DMS 273 (cell line): ENCODE measurements around the gene PJA1.

Experiments
- DNase-seq: peaks from one replicate; lab custom pipeline; 2025; ENCODE audit not compliant: unreplicated experiment; lab: John Stamatoyannopoulos, UW

Gene PJA1, protein sequence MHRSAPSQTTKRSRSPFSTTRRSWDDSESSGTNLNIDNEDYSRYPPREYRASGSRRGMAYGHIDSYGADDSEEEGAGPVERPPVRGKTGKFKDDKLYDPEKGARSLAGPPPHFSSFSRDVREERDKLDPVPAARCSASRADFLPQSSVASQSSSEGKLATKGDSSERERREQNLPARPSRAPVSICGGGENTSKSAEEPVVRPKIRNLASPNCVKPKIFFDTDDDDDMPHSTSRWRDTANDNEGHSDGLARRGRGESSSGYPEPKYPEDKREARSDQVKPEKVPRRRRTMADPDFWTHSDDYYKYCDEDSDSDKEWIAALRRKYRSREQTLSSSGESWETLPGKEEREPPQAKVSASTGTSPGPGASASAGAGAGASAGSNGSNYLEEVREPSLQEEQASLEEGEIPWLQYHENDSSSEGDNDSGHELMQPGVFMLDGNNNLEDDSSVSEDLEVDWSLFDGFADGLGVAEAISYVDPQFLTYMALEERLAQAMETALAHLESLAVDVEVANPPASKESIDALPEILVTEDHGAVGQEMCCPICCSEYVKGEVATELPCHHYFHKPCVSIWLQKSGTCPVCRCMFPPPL

DNA sequence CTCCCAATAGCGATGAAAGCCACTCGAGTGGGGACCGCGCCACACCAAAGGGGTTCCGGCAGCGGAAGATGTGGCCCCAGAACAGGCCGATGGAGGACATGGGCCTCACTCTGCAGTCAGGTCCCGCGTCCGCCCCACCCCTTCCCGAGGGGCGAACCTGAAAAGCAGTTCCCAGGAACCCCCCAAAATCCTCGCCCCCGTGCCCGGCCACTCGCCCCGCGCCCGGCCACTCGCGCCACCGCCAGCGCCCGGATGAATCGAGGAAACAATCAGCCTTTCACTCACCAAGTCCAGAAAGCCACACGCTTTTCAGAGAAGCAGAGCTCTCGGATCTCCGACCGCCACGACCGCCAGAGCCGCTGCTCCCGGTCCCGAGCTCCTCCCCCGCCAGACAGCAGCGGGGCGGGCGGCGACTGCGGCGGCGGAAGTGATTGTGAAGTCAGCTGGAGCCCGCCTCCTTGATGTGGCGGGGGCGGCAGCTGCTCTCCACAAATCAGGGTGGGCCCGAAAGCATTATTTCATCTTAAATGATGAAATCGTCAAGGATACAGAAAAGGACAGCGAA lies at the start of gene PJA1:
Gene PJA1 (minus strand): TSS at position 367 of the 565 bp plus-strand sequence. CDS start 2,380 bp downstream, outside the sequence.
- DNase-seq, result peak; percentile 89

DNA sequence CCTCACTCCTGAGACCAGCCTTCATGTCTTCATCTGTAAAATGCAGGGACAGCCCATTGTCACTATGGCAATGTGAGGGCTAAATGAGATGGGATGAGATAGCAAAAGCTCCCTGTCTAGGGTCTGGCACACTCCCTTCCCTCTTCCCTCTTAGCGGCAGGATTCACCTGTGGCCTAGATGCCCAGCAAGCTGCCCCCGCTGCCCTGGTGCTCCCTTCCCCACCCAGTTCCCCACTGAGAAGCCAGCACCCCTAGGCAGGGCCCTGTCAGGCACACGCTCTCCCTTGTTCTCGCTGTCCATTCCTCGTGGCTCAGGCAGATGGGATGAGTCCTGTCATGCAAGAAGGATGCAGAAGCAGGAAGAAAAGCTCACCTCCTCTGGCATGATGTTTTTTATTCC lies 49.2 kb upstream of the PJA1 start:
- DNase-seq, result no peak

DNA sequence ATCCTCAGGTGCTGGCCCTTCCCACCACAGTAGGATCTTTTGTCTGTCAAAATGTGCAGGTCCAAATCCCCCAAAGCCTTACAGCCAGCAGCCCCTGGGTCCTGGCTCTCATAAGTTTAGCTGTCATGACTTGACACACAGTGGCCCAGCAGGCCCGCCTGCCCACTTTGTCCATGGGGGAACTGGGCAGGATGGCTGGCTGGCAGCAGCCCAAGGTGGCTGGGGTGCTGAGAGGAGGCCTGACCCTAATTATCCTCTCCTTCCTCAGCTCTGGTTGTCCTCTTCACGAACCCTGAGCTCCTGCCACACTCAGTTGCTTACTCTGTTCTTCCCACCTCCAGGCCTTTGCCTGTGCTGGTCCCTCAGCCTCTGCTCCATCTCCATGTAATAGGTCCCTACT lies 46.4 kb upstream of the PJA1 start:
- DNase-seq, result no peak

- DNase-seq, result no peak
Measured at GRCh38 chrX:69210581-69210980, 45.3 kb upstream of the PJA1 start.

GRCh38 chrX:69207216-69207615 lies 42.0 kb upstream of the PJA1 start:
- DNase-seq, result no peak

GRCh38 chrX:69203638-69204037 lies 38.4 kb upstream of the PJA1 start:
- no peak for DNase-seq

DNA sequence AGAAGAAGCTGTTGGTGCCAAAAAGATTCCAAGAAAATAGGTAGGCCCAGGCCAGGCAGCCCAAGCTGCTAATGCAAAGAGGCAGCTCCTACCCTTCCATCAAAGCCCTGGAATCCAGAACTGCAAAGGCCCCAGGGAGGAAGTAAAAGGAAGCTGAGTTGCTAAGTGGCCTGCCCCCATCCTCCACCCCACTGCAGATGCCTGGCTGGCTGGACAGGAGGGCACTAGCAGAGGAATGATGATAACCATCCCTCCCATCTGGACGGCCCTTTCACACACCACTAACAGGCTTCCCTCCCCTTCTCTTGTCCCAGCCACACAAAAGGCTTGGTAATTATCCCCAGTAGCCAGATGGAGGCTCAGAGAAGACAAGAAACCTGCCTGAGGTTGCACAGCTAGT lies 32.4 kb upstream of the PJA1 start:
- peak; percentile 60 for DNase-seq

DNA sequence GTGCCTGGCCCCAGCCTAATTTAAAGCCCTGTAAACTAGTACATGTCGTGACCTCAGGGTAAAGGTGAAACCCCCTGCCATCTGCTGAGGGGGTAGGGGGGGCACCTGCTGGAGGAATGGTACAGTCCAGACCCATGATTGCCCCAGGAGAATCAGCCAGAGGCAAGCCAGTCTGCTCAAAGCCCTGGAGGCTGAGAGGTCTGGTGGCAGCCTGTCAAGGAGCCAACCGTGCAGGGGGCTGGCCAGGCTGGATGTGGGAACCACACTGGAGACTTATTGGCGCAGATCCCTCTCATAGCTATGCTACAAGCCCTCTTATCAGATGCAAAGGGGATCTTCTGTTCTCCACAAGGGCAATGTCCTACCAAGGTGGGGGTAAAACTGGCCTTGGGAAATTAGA lies 31.4 kb upstream of the PJA1 start:
- DNase-seq, result peak; percentile 39

- DNase-seq, result no peak
Measured at GRCh38 chrX:69195810-69196209, 30.6 kb upstream of the PJA1 start.

DNA sequence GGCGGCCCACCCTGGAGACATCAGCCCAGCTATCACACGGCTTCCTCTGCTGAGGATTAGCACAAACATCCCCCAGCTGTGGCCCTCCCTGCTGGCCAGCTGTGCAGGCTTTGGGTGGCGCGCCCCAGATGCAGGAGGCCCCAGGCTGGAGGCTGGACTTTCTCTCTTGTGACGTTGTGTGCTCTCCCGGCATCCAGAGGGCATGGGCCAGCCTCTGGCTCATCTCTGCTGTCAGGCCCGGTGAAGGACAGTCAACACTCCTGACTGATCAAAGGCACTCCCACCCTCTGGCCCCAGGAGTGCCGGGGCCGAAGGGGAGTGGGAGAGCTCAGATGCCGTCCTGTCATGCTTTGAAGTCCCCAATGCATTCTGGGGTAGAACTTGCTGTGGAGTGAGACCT lies 29.9 kb upstream of the PJA1 start:
- no peak for DNase-seq

- DNase-seq, result no peak
Measured at GRCh38 chrX:69192603-69193002, 27.4 kb upstream of the PJA1 start.

GRCh38 chrX:69189576-69190371 lies 24.5 kb upstream of the PJA1 start:
- DNase-seq, result no peak

- no peak for DNase-seq
Measured at GRCh38 chrX:69186651-69187050, 21.4 kb upstream of the PJA1 start.

GRCh38 chrX:69185886-69186285 lies 20.6 kb upstream of the PJA1 start:
- DNase-seq, result no peak

GRCh38 chrX:69185141-69185540 lies 19.9 kb upstream of the PJA1 start:
- no peak for DNase-seq

DNA sequence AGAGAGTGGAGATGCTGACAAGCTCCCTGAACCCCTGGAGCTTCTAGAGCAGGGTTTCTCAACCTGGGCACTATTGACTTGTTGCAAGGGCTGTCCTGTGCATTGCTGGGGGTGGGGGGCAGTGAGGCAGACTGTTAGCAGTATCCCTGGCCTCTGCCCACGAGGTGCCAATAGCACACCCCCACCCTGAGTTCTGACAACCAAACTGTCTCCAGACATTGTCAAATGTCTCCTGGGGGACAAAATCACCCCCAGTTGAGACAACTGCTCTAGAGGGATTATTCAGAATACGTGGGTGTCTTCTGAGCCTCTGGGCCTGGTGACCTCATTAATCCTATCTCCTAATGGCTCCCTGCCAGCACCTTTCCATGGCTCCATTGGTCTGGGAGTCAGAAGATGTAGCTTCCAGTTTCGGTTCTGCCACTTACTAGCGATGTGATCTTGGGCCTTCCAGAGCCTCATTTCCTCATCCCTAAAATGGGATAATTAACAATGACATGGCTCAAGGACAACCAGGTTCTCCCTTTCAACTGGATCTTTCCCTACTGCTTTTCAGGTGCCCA lies 17.6 kb upstream of the PJA1 start:
- no peak for DNase-seq

GRCh38 chrX:69179380-69179911 lies 14.2 kb upstream of the PJA1 start:
- peak; percentile 93 for DNase-seq

DNA sequence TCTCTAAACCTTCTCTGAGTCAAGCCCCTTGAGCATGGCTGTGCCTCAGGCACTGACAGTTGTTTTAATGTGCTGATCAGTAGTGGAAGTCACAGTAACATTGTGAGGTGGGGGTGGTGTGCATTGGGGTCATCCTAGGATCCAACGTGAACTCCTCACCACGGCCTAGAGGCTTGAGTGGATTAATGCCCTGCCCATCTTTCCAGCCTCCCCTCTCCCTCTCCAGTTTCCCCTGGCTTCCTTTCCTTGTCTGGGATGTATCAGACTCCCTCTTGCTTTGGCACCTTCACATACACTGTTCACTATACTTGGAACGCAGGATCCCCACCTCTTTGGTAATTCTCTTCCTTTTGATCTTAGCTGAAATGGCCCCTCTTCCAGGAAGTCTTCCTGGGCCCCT lies 13.3 kb upstream of the PJA1 start:
- DNase-seq, result no peak

DNA sequence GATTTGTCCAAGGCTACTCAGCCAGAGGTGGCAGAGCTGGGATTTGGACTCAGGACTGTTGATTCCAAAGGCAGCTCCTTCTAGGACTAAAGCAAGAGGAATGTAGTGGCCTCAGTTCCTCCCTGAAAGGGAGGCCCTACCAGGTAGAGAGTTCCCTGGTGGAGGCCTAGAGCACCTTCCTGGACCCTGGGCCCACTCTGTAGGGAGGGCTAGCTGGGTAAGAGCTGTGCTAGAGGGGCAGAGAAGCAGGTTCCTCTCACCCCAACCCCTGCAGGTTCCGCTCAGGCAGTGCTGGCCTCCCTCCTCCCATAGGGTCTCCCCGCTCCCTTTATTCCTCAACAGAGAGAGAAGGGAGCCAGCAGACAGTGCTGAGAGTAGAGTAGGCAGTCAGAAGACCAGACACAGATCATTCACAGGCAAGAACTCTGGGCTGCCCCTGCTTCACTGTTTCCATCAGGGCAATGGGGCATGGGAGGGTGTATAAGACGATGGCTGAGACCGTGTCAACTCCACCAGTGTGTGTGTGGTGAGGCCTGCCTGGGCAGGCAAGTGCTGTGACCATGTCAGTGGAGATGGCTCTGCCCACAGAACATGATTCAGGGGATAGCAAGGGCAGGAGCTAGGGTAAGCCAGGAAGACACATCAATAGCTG lies 12.4 kb upstream of the PJA1 start:
- DNase-seq, result no peak

GRCh38 chrX:69176053-69176452 lies 10.8 kb upstream of the PJA1 start:
- DNase-seq, result no peak

- no peak for DNase-seq
Measured at GRCh38 chrX:69173906-69174305, 8.7 kb upstream of the PJA1 start.
